Cerebellar cortex (tissue), 1 donor: ENCODE results near the gene PMP22.
"Not testable (repeated sequence)": the region's sequence is repeated elsewhere in the genome, so short reads cannot be mapped to it uniquely, and the experiment has no call there.

ENCODE experiments used
- DNase-seq: peaks from one replicate; pipeline ENCODE4 v3.0.0-alpha.2; 2015; ENCODE audit warnings: low spot score

The PMP22 gene

DNA sequence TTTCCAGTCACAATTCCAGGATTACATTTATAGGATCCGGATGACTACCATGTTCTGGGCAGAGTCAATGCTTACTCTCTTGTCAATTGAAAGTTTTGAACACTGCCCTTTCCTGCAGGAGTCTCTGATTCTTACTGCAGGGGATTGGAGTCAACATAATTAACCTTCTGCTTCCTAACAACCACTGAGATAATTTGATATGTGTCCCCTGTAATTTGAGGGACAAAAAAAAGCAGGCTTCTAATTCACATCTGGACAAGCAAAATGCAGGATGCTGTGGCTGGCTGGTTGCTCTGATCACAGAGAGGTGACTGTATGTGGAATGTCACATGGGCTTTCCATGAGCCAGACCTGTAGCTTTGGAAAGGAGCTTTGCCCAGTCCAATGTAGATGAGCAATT lies 54.9 kb downstream of the PMP22 start:
- DNase-seq = no peak

DNA sequence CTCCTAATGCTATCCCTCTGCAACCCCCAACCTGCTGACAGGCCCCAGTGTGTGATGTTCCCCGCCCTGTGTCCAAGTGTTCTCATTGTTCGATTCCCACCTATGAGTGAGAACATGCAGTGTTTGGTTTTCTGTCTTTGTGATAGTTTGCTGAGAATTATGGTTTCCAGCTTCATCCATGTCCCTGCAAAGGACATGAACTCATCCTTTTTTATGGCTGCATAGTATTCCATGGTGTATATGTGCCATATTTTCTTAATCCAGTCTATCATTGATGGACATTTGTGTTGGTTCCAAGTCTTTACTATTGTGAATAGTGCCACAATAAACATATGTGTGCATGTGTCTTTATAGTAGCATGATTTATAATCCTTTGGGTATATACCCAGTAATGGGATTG lies 62.1 kb downstream of the PMP22 start:
- DNase-seq = not testable (repeated sequence)

DNA sequence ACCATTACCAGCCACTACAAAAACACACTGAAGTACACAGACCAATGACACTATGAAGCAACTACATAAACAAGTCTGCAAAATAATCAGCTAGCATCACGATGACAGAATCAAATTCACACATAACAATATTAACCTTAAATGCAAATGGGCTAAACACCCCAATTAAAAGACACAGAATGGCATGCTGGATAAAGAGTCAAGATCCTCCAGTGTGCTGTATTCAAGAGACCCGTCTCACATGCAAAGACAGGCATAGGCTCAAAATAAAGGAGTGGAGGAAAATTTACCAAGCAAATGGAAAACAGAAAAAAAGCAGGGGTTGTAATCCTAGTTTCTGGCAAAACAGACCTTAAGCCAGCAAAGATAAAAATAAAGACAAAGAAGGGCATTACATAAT lies 64.6 kb downstream of the PMP22 start:
- DNase-seq = not testable (repeated sequence)

DNA sequence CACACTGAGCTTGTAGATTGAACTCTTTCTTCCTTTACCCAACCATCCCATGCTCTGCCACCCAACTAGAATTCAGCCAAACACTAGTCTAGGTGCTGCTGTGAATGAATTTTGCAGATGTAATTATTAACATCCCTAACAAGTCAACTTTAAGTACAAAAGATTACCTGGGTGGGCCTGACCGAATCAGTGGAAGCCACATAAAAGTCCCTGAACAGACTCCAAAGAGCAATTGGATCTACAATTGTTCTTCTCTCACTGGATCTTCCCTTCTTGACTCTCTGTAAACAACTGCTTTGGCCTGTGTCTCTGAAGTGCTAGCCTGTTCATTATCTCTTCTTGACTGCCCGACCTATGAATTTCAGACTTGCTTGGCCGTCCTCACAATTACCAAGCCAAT lies 67.9 kb downstream of the PMP22 start:
- no peak for DNase-seq

DNA sequence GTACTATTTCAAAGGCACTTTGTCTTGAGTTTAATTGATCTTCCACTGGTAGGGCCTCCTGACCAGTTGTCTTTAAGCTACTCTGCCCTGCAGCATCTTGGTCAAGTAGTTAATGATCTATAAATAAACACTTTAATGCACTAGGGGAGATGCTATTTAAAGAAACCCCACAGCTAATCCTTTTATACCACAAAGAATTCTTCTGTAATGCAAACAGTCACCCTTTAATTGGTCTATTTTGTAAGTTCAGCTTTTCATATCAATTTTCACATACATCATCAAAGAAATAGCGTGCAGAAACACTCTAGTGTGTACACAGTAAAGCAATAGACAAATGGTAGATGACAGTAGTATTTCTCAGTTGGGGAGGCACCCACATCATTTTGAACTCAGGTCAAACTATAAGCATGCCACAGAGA lies 70.3 kb downstream of the PMP22 start:
- no peak for DNase-seq

DNA sequence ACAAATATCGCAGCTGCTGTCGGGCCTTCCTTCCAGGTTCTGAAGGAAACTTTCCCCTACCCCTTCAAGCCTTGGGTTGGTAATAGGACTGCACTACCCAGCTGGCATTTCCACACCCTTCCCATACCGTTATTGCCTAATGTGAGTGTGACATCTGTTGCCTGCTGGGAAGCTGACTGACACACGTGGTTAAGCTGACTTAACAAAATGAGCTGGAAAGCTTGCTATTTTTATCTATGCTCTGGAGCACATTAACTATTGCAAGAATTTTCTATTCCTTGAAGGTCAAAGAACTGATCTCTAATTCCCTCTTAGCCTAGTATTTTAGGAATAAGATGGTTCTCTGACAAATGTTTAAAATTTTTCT lies 79.5 kb downstream of the PMP22 start:
- DNase-seq = peak; percentile 1

DNA sequence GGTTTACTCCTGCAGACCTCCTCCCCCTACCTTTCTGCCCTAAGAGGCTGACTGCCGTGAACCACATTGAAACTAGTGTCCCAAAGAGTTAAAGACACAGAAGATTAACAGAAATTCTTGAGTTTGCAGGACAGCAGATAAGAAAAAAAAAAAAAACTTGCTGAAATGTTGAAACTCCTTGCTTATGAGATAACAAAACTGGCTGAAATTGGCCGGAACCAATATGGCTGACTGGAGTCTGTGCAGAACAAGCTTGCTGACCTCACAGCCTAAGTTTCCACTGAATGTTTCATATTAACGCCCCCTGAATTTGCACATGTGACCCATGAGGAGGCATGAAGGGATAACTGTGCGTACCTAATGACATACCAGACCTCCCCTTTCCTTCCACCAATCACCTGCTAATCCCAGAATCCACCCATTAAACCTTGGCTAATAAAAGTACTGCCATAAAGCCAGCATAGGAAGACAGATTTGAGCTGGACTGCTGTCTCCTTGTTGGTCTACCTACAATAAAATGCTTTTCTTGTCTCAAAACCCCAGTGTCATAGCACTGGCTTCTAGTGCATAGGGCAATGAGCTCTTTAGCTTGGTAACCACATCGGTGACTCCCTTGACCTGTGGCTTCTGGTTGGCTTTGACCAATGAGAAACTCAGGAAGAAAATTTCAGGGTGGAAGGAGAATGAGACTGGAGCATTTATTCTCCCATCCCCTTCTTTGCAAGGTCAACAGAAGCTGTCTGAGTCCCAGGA lies 80.1 kb downstream of the PMP22 start:
- DNase-seq = no peak

DNA sequence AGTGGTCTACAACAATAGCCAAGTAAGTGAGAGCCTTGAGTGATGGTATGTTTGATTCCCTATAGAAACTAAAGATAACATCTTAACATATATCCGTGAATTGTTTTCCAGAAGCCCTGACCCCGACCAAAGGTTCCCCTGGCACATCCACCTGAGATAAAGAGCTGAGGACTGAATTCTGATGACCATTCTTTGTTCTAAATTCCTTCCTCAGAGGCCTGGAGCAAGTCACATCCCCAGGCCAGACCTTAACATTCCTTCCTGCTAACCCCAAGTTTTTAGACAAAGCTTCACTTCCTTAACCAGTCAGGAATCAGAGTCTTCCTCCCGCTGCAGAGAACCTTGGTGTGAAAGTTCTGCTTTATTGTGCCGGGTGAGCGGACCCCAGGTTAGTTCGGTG lies 83.3 kb downstream of the PMP22 start:
- no peak for DNase-seq

DNA sequence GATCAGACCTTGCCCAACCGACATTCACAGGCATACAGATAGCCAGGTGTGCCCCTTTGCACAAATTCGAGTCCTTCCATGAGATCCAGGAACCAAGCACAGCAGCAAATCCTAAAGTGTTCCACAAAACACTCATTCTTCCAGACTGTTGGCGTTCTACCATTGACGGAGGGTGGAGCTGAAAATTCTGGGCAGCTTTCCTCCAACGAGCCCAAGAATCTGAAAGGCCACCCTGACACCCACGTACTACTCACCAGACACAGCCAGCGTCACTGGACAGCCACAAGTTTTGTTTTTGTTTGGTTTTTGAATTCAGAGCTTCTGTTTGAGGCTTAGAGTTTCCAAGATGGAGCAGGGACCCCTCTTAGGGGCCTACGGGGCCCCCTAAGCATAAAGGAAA lies 83.8 kb downstream of the PMP22 start:
- DNase-seq = no peak

DNA sequence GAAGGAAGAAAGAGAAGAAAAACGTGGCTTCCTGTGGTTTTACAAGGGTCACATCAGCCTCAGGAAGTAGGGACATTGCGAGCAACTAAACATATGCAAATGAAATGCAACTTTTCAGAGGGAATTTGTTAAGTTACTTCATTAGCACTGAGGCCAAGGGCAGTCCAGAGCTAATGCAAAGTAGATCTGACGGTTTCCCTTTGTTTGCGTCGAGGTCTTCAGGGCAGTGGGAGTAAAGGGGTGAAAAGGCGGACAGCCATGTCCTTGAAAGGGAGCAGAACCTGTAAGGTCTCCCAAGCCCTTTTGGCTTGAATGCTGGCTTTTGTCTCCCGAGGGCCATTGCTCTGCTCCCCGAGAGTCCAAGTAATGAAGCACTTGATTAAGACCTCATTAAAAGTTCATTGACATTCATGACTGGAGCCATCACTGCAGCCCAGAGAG lies 85.0 kb downstream of the PMP22 start:
- DNase-seq = no peak
